OCI-M2 (cell line): ENCODE measurements around the gene ABT1.
A peak's percentile ranks its signal among the peaks of the same experiment; 100 is the strongest.

Experiments
- DNase-seq: peaks from one replicate; lab custom pipeline; 2025; ENCODE audit not compliant: unreplicated experiment; lab: John Stamatoyannopoulos, UW

ABT1 gene

GRCh38 chr6:26571592-26572296, 25.0 kb upstream of the ABT1 start:
- peak; percentile 96 for DNase-seq

- no peak for DNase-seq
These were observed 21.2 kb upstream of the ABT1 start for GRCh38 chr6:26575494-26575939.

GRCh38 chr6:26576407-26576843, 20.3 kb upstream of the ABT1 start:
- DNase-seq = peak; percentile 83

GRCh38 chr6:26576929-26577719, 19.6 kb upstream of the ABT1 start:
- DNase-seq = peak; percentile 83

DNA sequence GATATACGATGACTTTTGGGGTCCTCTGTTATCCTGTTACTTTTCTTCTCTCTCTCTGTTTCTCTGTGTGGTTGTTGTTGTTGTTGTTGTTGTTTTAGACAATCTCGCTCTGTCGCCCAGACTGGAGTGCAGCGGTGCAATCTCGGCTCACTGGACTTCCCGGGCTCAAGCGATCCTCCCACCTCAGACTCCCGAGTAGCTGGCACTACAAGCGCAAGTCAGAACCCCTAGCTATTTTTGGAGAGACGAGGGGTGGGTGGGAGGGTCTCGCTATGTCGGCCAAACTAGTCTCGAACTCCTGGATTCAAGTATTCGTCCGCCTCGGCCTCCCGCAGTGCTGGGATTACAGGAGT, 19.1 kb upstream of the ABT1 start:
- DNase-seq = no peak

DNA sequence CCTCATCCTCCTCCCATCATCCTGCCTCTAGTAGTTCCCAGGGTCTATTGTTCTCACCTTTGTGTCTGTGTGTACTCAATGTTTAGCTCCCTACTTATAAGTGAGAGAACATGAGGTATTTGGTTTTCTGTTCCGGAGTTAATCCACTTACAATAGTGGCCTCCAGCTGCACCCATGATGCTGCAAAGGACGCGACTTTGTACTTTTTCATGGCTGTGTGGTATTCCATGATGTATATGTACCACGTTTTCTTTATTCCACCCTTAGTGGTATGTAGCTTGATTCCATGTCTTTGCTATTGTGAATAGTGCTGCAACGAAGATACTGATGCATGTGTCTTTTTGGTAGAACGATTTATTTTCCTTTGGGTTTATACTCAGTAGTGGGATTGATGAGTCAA, 18.5 kb upstream of the ABT1 start:
- no peak for DNase-seq

- no peak for DNase-seq
These were observed 18.0 kb upstream of the ABT1 start for GRCh38 chr6:26578741-26579140.

DNA sequence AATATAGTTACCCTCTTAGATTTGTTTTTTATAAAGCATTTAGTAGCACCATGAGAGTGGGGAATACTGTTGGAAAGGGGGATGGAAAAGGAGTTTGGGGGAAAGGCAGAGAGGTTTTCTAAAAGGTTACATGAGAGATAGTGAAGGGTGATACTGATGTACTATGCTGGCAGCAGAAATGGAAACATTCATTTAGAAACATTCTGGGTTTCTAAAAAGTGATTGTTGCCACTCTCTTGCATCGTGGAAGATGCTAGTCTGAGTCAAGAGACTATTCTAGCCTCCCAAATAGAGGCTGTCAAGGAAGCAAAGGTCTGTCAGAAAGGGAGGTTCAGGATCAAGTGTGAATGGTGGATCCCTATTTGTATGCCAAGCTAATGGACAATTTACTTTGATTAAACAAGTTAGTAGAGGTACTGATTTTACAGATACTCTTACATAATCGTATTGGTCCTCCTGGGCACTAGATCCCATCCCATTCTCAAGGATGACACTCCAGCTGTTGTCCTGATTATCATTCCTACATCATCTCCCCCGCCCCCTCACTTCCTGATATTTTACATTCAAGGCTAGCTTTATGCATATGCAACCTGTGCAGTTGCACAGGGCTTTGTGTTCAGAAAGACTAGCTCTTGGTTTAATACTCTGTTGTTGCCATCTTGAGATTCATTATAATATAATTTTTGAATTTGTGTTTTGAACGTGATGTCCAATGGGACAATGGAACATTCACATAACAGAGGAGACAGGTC, 15.4 kb upstream of the ABT1 start:
- no peak for DNase-seq

DNA sequence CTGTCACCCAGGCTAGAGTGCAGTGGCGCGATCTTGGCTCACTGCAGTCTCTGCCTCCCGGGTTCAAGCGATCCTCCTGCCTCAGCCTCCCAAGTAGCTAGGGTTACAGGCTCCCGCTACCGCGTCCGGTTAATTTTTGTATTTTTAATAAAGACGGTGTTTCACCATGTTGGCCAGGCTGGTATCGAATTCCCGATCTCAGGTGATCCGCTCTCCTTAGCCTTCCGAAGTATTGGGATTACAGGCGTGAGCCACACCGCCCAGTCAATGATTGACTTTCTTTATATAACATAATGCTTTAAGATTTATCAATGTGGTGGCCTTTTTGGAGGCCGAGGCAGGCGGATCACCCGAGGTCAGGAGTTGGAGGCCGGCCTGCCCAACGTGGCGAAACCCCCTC, 7.8 kb upstream of the ABT1 start:
- DNase-seq = no peak

DNA sequence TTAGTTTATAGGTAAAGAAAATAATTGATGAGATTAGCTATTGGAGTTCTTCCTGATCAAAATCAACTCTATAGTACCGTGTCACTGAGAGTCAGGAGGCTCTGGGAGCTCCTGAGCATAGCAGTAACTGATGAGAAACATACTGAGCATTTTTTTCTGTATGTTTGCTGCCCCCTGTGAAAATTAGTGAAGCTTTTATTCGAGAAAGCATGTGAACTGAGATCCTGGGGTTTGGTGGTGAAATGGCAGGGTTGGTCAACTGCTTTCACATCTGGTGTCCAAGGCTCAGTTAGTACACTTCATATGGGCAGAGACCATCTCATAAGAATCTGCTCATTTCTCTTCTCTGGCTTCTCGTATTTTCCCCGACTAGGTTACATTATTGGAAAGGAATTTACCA, 4.1 kb upstream of the ABT1 start:
- DNase-seq = peak; percentile 33

DNA sequence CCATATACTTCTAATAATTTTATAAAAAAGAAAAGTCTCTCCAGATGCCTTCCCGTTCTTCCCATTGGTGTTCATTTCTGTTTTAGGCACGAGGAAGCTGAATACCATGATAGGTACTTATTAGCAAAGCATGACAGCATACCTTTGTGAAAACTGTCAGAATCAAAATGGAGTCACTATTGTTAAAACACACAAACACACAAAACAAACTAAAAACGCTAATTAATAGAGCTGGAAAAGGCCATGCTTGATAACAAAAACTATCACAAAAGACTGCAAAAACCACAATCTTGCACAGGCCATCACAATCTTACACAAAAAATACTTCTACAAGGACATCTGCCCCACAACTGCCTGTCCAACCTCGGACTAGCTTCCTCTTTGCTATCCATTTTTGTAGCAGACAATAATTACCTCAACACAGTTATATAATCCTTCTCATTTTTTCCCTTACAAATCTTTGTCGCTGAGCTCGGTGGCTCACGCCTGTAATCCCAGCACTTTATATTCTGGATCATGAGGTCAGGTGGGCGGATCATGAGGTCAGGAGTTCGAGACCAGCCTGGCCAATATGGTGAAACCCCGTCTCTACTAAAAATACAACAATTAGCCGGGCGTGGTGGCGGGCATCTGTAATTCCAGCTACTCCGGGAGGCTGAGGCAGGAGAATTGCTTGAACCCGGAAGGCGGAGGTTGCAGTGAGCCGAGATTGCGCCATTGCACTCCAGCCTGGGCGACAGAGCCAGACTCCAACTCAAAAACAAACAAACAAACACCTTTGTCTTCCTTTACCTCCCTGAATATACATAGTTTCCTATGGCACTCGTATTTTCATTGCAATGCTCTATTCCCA, 3.2 kb upstream of the ABT1 start:
- DNase-seq = no peak

- no peak for DNase-seq
These were observed 2.6 kb upstream of the ABT1 start for GRCh38 chr6:26594131-26594498.

- DNase-seq = peak; percentile 79
These were observed 1.8 kb upstream of the ABT1 start for GRCh38 chr6:26594730-26595632.

DNA sequence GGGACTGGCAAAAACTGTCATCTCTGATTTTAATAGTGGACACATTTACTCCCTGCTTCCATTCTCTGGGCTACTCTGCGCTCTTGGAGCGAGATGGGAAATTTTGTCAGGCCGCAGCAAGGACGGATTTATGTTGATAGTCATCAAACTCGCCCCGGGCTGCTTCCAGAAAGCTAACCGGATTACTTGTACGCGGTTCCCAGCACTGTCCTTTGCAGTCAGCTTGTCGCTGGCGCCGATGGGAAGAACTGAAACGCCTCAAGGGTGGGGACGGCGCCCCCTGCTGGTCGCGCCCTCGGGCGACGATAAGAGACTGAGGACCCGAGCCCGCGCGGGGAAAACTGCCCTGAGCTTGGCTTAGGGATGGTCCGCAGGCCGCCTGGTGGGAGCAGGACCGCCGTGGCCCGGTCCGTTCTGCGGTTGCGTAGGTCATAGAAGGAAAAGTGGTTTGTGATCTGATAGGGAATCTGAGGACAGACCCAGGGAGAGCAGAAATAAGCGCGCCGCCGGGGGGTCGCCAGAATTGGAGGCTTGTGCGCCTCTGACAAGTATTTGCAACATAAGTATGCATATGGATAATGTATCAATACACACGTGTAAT, 984 bp upstream of the ABT1 start:
- DNase-seq = peak; percentile 93

DNA sequence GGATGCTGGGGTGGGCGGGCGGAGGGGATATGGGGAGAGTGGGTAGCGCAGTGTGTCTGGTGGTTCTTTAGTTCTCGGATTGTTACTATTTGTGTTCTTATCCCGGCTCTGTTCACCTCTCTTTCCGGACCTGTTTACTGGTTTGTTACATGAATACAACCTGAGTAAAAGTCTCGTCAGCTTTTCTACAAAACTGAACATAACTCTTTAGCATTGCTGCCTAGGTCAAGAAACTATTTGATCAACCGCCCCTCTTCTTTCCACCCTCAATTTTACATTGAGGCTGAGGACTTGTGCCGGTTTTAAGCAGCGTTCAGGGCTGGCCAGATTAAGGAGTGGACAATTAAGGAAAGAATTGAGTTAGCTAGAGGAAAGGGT, 625 bp downstream of the ABT1 start:
- no peak for DNase-seq

DNA sequence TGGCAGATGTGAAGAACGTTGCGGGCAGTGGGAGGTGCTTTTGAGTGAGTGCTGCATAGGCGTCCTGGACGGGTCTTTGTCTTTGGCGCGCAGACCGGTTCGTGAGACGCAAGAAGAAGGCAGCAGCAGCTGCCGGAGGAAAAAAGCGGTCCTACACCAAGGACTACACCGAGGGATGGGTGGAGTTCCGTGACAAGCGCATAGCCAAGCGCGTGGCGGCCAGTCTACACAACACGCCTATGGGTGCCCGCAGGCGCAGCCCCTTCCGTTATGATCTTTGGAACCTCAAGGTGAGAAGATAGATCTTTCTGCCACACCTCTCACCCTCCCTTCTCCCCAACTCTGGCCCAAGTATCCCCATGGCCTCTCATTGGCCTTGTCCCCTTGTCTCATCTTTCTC, 1.1 kb downstream of the ABT1 start:
- no peak for DNase-seq

- no peak for DNase-seq
These were observed 1.5 kb downstream of the ABT1 start for GRCh38 chr6:26598267-26598666.

- no peak for DNase-seq
These were observed 2.4 kb downstream of the ABT1 start for GRCh38 chr6:26599134-26599533.

GRCh38 chr6:26599591-26599990, 2.8 kb downstream of the ABT1 start:
- DNase-seq = no peak

GRCh38 chr6:26600759-26601158, 4.0 kb downstream of the ABT1 start:
- DNase-seq = no peak
